SK-N-SH treated with all-trans-retinoic acid at 6 μM for 48 hours (cell line): Measurements from ENCODE around the gene GIMAP7.

ENCODE experiments used
- ARNTL ChIP-seq: fragments of 450-650 bp; formaldehyde crosslinking; IDR thresholded peaks from 2 replicates; pipeline ENCODE4 v1.5.0; 2020; ENCODE audit warnings: low read depth, mild to moderate bottlenecking, moderate library complexity, borderline replicate concordance
- PATZ1 ChIP-seq: fragments of 250-450 bp; sonication (Bioruptor Pico); IDR thresholded peaks from 2 replicates; pipeline ENCODE4 v1.8.0; 2020; ENCODE audit warnings: mild to moderate bottlenecking, moderate library complexity, borderline replicate concordance
- POU6F1 ChIP-seq: fragments of 250-450 bp; sonication (Bioruptor Pico); IDR thresholded peaks from 2 replicates; pipeline ENCODE4 v1.8.0; 2021; ENCODE audit warnings: low read depth, mild to moderate bottlenecking, moderate library complexity, borderline replicate concordance
- RARB ChIP-seq: fragments of 250-450 bp; sonication (Bioruptor Pico); IDR thresholded peaks from 2 replicates; pipeline ENCODE4 v1.8.0; 2021; ENCODE audit warnings: mild to moderate bottlenecking, moderate library complexity
- SNAI2 ChIP-seq: fragments of 250-450 bp; sonication (Bioruptor Pico); IDR thresholded peaks from 2 replicates; pipeline ENCODE4 v1.5.0; 2020; ENCODE audit warnings: mild to moderate bottlenecking, moderate library complexity
- TOX ChIP-seq: fragments of 250-450 bp; sonication (Bioruptor Pico); IDR thresholded peaks from 2 replicates; pipeline ENCODE4 v1.8.0; 2021; ENCODE audit warnings: mild to moderate bottlenecking, moderate library complexity, borderline replicate concordance

GRCh38 chr7:150473902-150474301 is 40.8 kb upstream of the GIMAP7 start:
- TF ChIP-seq SNAI2 (CRISPR knock-in tag) (no peak), TOX (CRISPR knock-in tag) (no peak), PATZ1 (no peak), ARNTL (no peak), POU6F1 (CRISPR knock-in tag) (no peak), RARB (CRISPR knock-in tag) (no peak)
